ENCODE results near the gene BABAM2. TPM values are rescaled to one million over a fixed set of nuclear protein-coding genes. Genes with fewer than 3 reads are reported as not detected.

The BABAM2 gene
- total and polyA plus RNA-seq, 2 experiments from 2014 or later, result 35.2 to 46.1 TPM

GRCh38 chr2:28271231-28271918, 380.8 kb downstream of the BABAM2 start:
- Histone ChIP-seq H4K20me1 (ENCODE audit: insufficient read depth) (no peaks in the 10 kb centered on the region), H3K9me2 (ENCODE audit: insufficient read depth) (no peaks in the 10 kb centered on the region), H3K9me3 (ENCODE audit: low read depth) (no peaks in the 10 kb centered on the region), H2AFZ (no peak overlapping the region), H3K27ac (no peak overlapping the region), H3K4me3 (no peak overlapping the region), H3K79me2 (ENCODE audit: insufficient read depth) (no peaks in the 10 kb centered on the region), H3K36me3 (ENCODE audit: low read depth) (no peaks in the 10 kb centered on the region), H3K4me1 (ENCODE audit: insufficient read depth) (peaks cover 49% of the 10 kb centered on the region), H3K9ac (no peak overlapping the region), H3K27me3 (replicated peaks; ENCODE audit: insufficient read depth) (no peaks in the 10 kb centered on the region), H3F3A (ENCODE audit: insufficient read depth) (peaks cover 26% of the 10 kb centered on the region), H3K4me2 (ENCODE audit: unreplicated experiment) (no peak overlapping the region)
- TF ChIP-seq EZH2 (IDR thresholded peaks at IDR 0.05; ENCODE audit: insufficient read depth, poor library complexity, severe bottlenecking), result no peak
- TF ChIP-seq EZH2phosphoT487 (IDR thresholded peaks at IDR 0.05; ENCODE audit: insufficient read depth, low read depth), result no peak
- 57 to 60% methylated on average over 3 of the region's 3 CpGs for WGBS, 2 experiments (ENCODE audit: low coverage in 1 of 2, low lambda C conversion rate in 2 of 2, missing lambda C conversion rate in 2 of 2)
- DNase-seq, result no peak
- in situ Hi-C loops (cut with MboI), result no loop called here

- in situ Hi-C loops (cut with MboI), result no loop called here
- TF ChIP-seq EZH2 (IDR thresholded peaks at IDR 0.05; ENCODE audit: insufficient read depth, poor library complexity, severe bottlenecking), result no peak
- TF ChIP-seq EZH2phosphoT487 (IDR thresholded peaks at IDR 0.05; ENCODE audit: insufficient read depth, low read depth), result no peak
- Histone ChIP-seq H3K36me3 (ENCODE audit: low read depth) (no peaks in the 10 kb centered on the region), H3F3A (ENCODE audit: insufficient read depth) (peaks cover 31% of the 10 kb centered on the region), H3K27ac (no peak overlapping the region), H2AFZ (no peak overlapping the region), H3K4me3 (no peak overlapping the region), H4K20me1 (ENCODE audit: insufficient read depth) (no peaks in the 10 kb centered on the region), H3K9me2 (ENCODE audit: insufficient read depth) (no peaks in the 10 kb centered on the region), H3K79me2 (ENCODE audit: insufficient read depth) (no peaks in the 10 kb centered on the region), H3K9me3 (ENCODE audit: low read depth) (no peaks in the 10 kb centered on the region), H3K9ac (no peak overlapping the region), H3K4me2 (ENCODE audit: unreplicated experiment) (no peak overlapping the region), H3K27me3 (replicated peaks; ENCODE audit: insufficient read depth) (no peaks in the 10 kb centered on the region), H3K4me1 (ENCODE audit: insufficient read depth) (peaks cover 54% of the 10 kb centered on the region)
- DNase-seq, result no peak
Measured at GRCh38 chr2:28271919-28272250, 381.4 kb downstream of the BABAM2 start.

- no peak for TF ChIP-seq EZH2 (IDR thresholded peaks at IDR 0.05; ENCODE audit: insufficient read depth, poor library complexity, severe bottlenecking)
- TF ChIP-seq EZH2phosphoT487 (IDR thresholded peaks at IDR 0.05; ENCODE audit: insufficient read depth, low read depth), result no peak
- 96 to 97% methylated on average over 6 of the region's 6 CpGs for WGBS, 2 experiments (ENCODE audit: low coverage in 1 of 2, low lambda C conversion rate in 2 of 2, missing lambda C conversion rate in 2 of 2)
- no peaks in the 10 kb centered on the region for H3K79me2 ChIP-seq (ENCODE audit: insufficient read depth)
- H3K4me3 ChIP-seq, result no peak overlapping the region
- H3K4me1 ChIP-seq (ENCODE audit: insufficient read depth), result peaks cover 45% of the 10 kb centered on the region
- H3K27me3 ChIP-seq (replicated peaks; ENCODE audit: insufficient read depth), result no peaks in the 10 kb centered on the region
- no peak overlapping the region for H3K4me2 ChIP-seq (ENCODE audit: unreplicated experiment)
- H3K27ac ChIP-seq, result no peak overlapping the region
- in situ Hi-C loops (cut with MboI), result no loop called here
- DNase-seq, result no peak
- H3K9me2 ChIP-seq (ENCODE audit: insufficient read depth), result no peaks in the 10 kb centered on the region
- no peak overlapping the region for H2AFZ ChIP-seq
- H4K20me1 ChIP-seq (ENCODE audit: insufficient read depth), result no peaks in the 10 kb centered on the region
- H3K9ac ChIP-seq, result no peak overlapping the region
- H3K9me3 ChIP-seq (ENCODE audit: low read depth), result no peaks in the 10 kb centered on the region
- peaks cover 30% of the 10 kb centered on the region for H3F3A ChIP-seq (ENCODE audit: insufficient read depth)
- no peaks in the 10 kb centered on the region for H3K36me3 ChIP-seq (ENCODE audit: low read depth)
Measured at GRCh38 chr2:28273751-28274150, 383.2 kb downstream of the BABAM2 start.

GRCh38 chr2:28274911-28275685, 384.6 kb downstream of the BABAM2 start:
- TF ChIP-seq EZH2phosphoT487 (IDR thresholded peaks at IDR 0.05; ENCODE audit: insufficient read depth, low read depth) (no peak), EZH2 (IDR thresholded peaks at IDR 0.05; ENCODE audit: insufficient read depth, poor library complexity, severe bottlenecking) (no peak)
- H3K27me3 ChIP-seq (replicated peaks; ENCODE audit: insufficient read depth), result no peaks in the 10 kb centered on the region
- DNase-seq, result peak; percentile 88
- peak overlapping the region; percentile 31 for H2AFZ ChIP-seq
- H3K27ac ChIP-seq, result peak overlapping the region; percentile 78
- H3K4me3 ChIP-seq, result no peak overlapping the region; the same call in 1 of the 2 replicates
- no peaks in the 10 kb centered on the region for H3K9me3 ChIP-seq (ENCODE audit: low read depth)
- WGBS, 2 experiments (ENCODE audit: low coverage in 1 of 2, low lambda C conversion rate in 2 of 2, missing lambda C conversion rate in 2 of 2), result 2 to 3% methylated on average over 11 of the region's 11 CpGs
- H3K4me2 ChIP-seq (ENCODE audit: unreplicated experiment), result peak overlapping the region; percentile 70
- H3K9ac ChIP-seq, result peak overlapping the region; percentile 43
- H3F3A ChIP-seq (ENCODE audit: insufficient read depth), result peaks cover 30% of the 10 kb centered on the region
- in situ Hi-C loops (cut with MboI), result no loop called here
- no peaks in the 10 kb centered on the region for H3K36me3 ChIP-seq (ENCODE audit: low read depth)
- H3K79me2 ChIP-seq (ENCODE audit: insufficient read depth), result no peaks in the 10 kb centered on the region
- H4K20me1 ChIP-seq (ENCODE audit: insufficient read depth), result no peaks in the 10 kb centered on the region
- H3K9me2 ChIP-seq (ENCODE audit: insufficient read depth), result no peaks in the 10 kb centered on the region
- peaks cover 38% of the 10 kb centered on the region for H3K4me1 ChIP-seq (ENCODE audit: insufficient read depth)
